Superior temporal gyrus (tissue), 1 donor: Measurements from ENCODE around the gene PRKG1.
"Not testable (repeated sequence)": the region's sequence is repeated elsewhere in the genome, so short reads cannot be mapped to it uniquely, and the experiment has no call there.

Experiments
- DNase-seq: peaks from one replicate; pipeline ENCODE4 v3.0.0-alpha.2; 2016; ENCODE audit errors: extremely low spot score

The PRKG1 gene

GRCh38 chr10:51377070-51377931, 303.0 kb downstream of the PRKG1 start:
- DNase-seq = no peak

- DNase-seq = no peak
Observed at GRCh38 chr10:51377932-51378599, 303.8 kb downstream of the PRKG1 start.

- no peak for DNase-seq
Observed at GRCh38 chr10:51382181-51382580, 307.9 kb downstream of the PRKG1 start.

GRCh38 chr10:51384971-51385370, 310.7 kb downstream of the PRKG1 start:
- DNase-seq = no peak

GRCh38 chr10:51386248-51386885, 312.1 kb downstream of the PRKG1 start:
- DNase-seq = no peak

GRCh38 chr10:51389415-51390321, 315.4 kb downstream of the PRKG1 start:
- DNase-seq = peak; percentile 51

GRCh38 chr10:51393006-51393405, 318.7 kb downstream of the PRKG1 start:
- DNase-seq = not testable (repeated sequence)

GRCh38 chr10:51394039-51394438, 319.8 kb downstream of the PRKG1 start:
- DNase-seq = no peak

- DNase-seq = no peak
Observed at GRCh38 chr10:51397244-51397643, 323.0 kb downstream of the PRKG1 start.

GRCh38 chr10:51397695-51398094, 323.4 kb downstream of the PRKG1 start:
- DNase-seq = no peak

GRCh38 chr10:51399840-51400239, 325.6 kb downstream of the PRKG1 start:
- DNase-seq = no peak

GRCh38 chr10:51400392-51401096, 326.3 kb downstream of the PRKG1 start:
- no peak for DNase-seq

- DNase-seq = no peak
Observed at GRCh38 chr10:51403521-51403920, 329.2 kb downstream of the PRKG1 start.

GRCh38 chr10:51405580-51406351, 331.5 kb downstream of the PRKG1 start:
- no peak for DNase-seq

GRCh38 chr10:51406581-51406980, 332.3 kb downstream of the PRKG1 start:
- DNase-seq = no peak

GRCh38 chr10:51416494-51416893, 342.2 kb downstream of the PRKG1 start:
- DNase-seq = no peak

- DNase-seq = no peak
Observed at GRCh38 chr10:51419196-51420093, 345.2 kb downstream of the PRKG1 start.

GRCh38 chr10:51421853-51422252, 347.6 kb downstream of the PRKG1 start:
- peak; percentile 20 for DNase-seq
